HG03064 (cell line): ENCODE measurements around the gene BRSK1.

Source experiments
- ATAC-seq: cut with Tn5 transposase; IDR thresholded peaks from one replicate; pipeline ENCODE4 v1.9.1; 2021; ENCODE audit warnings: low read depth; ENCODE audit not compliant: unreplicated experiment

Gene BRSK1

GRCh38 chr19:55283548-55284377, at the start of gene BRSK1:
TSS of gene BRSK1 (plus strand) at chr19:55283997. CDS start at chr19:55284443, 446 bp downstream.
- no peak for ATAC-seq

- no peak for ATAC-seq
Observed at GRCh38 chr19:55238030-55238429, 45.8 kb upstream of the BRSK1 start.

DNA sequence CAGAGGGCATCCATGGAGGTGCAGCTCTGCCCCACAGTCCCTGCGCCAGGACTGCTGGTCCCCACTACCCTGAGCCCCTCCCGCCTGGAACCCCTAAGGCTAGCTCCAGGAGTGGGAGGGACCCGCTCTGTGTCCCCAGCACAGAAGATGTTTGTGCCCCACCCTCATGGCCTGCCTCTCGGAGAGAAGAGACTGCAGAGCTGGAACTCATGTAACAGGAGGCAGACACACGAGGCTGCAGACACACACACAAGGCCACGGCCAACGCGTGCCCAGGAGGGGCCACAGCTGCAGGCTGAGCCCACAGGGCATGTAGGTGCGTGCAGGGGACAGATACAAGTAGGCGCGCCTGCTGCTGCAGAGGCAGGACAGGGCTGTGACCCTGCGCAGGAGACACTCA, 44.8 kb upstream of the BRSK1 start:
- no peak for ATAC-seq

GRCh38 chr19:55240713-55241020, 43.1 kb upstream of the BRSK1 start:
- no peak for ATAC-seq

DNA sequence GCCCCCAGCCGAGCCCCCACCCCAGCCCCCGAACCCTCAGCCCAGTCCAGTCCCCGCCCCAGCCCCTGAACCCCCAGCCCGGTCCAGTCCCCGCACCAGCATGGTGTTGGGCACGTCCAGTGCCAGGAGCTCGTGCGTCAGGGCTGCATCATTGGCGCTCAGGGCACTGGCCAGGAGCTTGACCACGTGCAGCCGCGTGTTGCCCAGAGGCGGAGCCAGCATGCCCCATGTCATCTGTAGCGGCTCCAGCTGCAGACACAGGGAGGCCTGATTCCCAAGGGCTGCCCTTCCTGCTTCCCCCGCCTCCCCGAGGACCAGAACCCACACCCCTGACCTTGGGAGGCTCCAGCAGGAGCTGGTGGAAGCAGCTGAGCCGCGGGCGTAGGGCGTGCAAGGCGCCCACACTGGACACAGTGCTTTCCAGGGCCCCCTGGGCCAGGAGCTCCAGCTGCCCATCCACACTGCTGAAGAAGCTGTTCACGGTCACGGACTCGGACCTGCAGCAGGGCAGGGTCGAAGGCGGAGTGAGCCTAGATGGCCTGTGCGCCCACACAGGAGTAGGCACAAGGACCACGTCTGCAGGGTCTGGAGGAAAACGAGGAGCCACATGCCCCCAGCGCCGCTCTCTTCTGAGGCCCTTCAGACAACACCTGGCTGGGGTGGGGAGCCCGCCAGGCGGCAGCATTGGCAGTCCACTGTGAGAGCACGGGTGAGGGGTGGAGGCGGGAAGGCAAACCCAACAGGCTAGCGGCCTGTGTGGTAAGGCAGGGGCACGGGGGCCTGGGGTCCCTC, 42.5 kb upstream of the BRSK1 start:
- no peak for ATAC-seq

DNA sequence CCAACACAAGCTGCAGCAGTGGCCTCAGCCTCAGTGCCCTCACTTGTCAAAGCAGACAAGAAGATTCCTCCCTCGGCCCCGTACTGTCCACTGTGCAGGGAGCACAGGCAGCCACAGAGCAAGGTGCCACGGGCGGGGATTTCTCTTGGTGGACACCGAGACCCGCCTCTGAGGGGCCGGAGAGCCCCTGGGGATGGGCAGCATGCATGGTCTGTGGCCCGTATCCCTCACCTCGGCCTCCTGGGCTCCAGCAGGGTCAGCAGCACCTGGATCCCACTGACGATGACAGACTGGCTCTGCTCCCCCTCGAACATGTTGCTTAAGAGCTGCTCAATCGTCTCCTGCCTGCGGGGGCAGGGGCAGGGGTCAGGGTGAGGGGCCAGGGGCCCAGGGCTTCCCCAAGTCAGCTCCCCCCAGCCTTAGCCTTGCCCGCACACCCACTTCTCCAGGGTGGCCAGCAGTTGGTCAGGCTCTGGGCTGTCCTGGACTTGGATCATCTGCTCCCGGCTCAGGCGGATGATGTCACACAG, 41.8 kb upstream of the BRSK1 start:
- no peak for ATAC-seq

DNA sequence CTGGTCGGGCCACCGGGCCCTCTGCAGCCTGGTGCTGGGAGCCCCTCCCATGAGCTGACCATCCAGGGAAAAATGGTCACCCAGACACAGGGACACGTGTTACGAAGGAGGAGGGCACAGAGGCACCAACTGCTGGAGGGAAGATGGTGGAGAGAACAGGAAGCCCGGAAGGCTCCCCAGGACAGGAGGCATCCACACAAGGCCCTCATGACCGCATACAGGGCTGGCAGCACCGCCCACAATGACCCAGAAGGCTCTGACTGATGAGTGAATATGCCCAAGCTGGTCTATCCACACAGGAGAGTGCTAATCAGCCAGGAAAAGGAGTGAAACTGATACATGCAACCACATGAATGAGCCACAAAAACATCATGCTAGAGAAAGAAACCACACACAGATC, 41.3 kb upstream of the BRSK1 start:
- no peak for ATAC-seq

DNA sequence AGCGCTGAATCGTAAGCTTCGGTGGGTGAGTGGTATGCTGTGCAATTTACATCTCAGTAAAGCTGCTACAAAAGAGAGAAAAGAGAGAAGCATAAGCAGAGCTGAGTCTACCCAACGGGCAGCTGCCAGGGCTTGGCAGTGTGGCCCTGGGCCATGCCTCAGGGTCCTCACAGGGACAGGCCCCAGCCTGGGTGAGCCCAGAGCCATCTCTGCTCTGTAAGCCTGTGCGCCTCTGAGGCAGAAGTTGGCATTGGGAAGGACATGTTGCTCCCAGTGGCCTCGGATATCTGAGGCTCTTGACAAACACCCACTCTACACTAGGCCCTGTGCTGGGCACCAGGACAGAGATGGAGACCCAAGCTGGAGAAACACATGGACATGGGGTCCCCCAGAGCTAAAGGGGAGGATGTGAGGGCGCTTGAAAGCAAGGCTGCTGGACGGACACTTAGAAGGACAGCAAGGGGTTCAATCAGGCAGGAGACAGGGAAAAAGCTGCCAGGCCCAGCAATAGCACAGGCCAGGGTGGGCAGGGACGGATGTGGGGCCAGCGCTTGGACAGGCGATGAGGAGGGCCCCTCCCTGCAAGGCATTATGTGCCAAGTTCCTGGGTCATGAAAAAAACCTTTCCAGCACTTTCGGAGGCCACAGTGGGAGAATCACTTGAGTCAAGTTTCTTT, 39.7 kb upstream of the BRSK1 start:
- no peak for ATAC-seq

DNA sequence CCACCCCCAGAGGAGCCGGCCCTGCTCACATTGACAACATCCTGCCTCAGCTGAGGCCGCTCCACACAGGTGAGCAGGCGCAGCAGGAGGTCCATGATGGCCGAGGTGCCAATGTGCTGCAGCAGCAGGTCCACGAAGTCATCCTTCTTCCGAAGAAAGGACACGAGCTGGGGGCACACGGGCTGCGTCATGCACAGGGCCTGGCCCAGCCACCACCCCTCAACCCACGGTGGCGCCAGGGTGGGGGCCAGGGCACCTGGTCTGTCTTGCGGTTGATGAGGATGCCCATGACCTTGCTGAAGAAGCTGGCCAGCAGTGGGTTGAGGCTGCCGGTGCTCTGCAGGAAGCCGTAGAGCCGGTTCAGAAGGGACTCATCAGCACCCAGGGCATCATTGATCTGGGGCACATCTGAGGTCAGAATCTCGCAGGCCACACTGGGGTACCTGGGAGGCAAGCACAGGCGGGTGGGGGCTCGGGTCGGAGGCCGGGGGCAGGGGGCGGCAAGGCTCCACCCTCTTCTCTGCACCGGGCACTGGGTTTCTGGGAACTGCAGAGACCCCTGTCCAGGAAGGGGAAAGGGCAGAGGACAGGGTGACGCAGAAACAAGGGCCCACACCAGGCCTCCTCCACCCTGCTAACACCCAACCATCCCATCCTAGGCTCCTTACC, 38.4 kb upstream of the BRSK1 start:
- ATAC-seq: no peak

DNA sequence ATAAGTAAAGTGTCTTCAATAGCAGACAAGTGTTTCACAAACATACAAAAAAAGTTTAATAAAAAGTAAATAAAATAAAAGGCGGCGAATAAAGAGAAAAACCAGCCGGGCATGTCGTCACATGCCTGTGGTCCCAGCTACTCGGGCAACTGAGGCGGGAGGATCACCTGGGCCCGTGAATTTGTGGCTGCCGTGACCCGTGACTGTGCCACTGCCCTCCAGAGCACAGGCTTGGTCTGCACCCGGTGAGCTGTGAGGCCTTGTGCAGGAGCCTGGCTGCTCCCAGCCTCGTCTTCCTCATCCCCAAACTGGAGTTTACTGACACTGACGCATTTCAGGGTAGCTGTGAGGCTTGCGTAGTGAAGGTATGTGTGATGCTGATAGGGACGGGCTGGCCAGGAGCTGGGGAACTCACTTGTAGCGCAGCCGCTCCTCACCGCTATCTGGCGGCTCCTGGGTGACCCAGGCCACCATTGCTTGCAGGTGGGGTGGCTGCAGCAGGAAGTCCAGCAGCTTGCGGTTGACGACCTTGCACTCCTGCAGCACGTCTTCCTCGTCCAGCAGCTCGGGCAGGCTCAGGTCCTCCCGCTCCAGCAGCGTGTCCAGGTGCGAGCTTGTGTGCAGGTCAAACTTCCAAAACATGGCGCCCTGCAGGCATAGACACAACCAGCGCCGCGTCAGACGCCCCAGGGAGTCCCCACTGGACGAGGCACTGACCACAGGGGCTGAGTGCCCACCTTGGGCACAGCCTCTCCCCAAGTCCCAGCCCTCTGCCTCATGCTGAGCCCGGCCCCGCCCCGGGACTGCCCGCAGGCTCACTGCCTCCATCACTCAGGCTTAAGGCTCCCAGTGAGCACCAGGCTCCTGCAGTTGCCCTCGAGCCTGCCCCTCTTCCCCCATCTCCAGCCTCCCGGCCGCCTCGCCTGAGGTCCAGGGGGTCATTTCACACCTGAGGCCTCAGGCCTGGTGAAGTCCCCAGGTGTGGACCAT, 37.0 kb upstream of the BRSK1 start:
- no peak for ATAC-seq

GRCh38 chr19:55247621-55248099, 36.1 kb upstream of the BRSK1 start:
- ATAC-seq: no peak

- ATAC-seq: no peak
Observed at GRCh38 chr19:55248166-55248675, 35.6 kb upstream of the BRSK1 start.

DNA sequence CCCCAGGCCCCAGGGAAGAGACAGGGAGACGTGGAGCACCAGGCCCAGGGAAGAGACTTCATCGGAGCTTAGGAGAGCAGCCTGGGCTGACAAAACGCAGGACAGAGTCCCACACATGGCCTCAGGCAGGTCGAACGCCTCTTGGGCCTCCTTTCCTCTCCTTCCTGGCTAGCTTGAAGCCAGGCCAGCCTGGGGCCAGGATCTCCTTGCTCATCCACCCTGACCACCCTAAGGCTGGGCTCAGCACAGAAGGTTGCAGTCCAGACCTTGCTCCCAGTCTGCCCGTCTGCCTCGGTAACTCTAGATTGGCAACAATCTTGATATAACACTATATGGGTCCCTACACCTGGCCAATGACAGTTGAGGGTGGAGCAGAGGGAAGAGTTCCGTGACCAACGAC, 35.1 kb upstream of the BRSK1 start:
- no peak for ATAC-seq

GRCh38 chr19:55249841-55250240, 34.0 kb upstream of the BRSK1 start:
- no peak for ATAC-seq

- ATAC-seq: no peak
Observed at GRCh38 chr19:55250262-55251036, 33.3 kb upstream of the BRSK1 start.

DNA sequence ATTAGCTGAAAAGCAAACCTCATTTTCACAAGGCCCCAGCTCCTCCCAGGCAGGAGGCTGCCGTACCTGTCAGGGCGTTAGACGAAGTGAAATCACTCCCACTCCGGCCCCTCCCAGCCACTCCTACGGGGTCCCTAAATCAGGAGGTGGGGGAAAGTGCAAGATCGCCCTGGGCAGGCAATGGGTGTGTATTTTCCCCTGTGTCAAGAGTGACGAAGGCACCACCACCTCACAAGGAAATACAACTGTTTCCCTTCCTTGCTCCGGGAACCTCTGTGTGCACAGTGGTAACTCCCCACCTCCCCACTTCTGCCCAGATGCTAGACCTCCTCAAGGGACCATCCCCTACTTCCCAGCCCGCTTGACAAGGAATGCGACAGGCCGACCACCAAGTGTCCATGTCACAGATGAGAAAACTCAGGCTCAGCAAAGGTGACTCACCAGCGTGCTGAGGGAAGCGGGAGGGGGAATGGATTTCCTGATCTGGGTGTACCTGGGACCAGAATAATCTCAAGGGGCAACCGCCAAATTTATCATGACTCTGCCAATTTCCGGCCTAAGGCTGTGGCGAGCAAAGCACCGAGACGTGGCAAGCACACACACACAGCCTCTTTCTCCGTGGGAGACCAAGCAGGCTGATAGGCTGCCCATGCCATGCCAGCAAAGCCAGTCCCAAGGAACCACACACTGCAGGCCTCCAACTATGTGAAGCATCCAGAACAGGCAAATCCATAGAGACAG, 32.3 kb upstream of the BRSK1 start:
- ATAC-seq: no peak

DNA sequence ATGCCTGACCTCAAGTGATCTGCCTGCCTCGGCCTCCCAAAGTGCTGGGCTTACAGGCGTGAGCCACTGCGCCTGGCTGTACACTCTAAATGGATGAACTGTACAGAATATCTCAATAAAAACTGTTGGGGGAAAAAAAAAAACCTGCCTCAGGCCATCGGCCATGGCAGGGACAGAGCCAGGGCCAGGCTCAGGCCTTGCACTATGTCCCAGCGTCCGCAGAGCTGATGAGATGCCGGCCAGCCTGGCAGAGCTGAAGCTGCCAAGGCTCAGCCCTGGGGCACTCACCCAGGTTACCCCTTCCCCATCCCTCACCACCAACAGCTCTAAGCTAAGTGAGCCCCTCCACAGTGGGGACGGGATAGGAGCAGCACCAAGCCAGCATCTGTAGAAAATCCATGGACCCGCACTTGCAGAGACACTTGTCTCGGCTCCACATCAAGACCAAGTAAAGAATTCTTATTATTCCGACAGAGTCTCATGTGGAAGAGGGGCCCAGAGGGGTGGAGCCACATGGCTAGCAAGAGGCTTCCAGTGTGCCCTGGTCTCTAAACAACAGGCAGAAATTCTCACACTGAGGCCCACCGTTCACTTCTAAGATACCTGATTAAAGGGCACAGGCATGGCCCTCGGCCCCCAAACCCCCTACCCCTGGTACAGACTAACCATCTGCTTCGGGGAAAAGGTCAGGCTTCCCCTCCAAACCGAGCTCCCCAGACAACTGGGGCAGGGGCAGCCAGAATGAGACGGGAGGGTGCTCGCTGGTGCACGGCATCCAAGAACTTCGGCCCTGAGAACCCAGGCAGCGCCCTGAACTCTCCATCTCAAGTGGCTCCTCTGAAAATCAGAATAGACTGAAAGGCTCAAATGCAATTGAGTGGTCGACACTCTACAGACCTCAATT, 30.8 kb upstream of the BRSK1 start:
- no peak for ATAC-seq
